Stomach smooth muscle (tissue), 2 donors: ENCODE measurements around the gene STX18.

Experiments used
- H3K27ac ChIP-seq: one replicate; pipeline ENCODE4 v1.7.0; 2013; ENCODE audit warnings: mild to moderate bottlenecking, low read length, inconsistent platforms
- H3K27me3 ChIP-seq, 2 donors: one replicate each; pipeline ENCODE4 v1.7.0; 2013; ENCODE audit warnings: low read length in 2 of 2; ENCODE audit not compliant: insufficient read depth in 2 of 2, control insufficient read depth in 1 of 2
- H3K36me3 ChIP-seq, 2 donors: one replicate each; pipeline ENCODE4 v1.7.0; 2013; ENCODE audit warnings: low read length in 2 of 2; ENCODE audit not compliant: control insufficient read depth in 2 of 2, insufficient read depth in 2 of 2
- H3K4me1 ChIP-seq: one replicate; pipeline ENCODE4 v1.7.0; 2013; ENCODE audit warnings: low read length; ENCODE audit not compliant: control insufficient read depth, insufficient read depth
- H3K4me3 ChIP-seq, 2 donors: one replicate each; pipeline ENCODE4 v1.7.0; 2013; ENCODE audit warnings: low read length in 2 of 2
- H3K9ac ChIP-seq, 2 donors: one replicate each; pipeline ENCODE4 v1.7.0; 2013; ENCODE audit warnings: low read length in 2 of 2, mild to moderate bottlenecking in 1 of 2
- H3K9me3 ChIP-seq, 2 donors: one replicate each; pipeline ENCODE4 v1.7.0; 2013; ENCODE audit warnings: low read length in 2 of 2; ENCODE audit not compliant: control insufficient read depth in 2 of 2
- donor health status: healthy.
- donor health status: Pancreatic carcinoma.

STX18 gene

DNA sequence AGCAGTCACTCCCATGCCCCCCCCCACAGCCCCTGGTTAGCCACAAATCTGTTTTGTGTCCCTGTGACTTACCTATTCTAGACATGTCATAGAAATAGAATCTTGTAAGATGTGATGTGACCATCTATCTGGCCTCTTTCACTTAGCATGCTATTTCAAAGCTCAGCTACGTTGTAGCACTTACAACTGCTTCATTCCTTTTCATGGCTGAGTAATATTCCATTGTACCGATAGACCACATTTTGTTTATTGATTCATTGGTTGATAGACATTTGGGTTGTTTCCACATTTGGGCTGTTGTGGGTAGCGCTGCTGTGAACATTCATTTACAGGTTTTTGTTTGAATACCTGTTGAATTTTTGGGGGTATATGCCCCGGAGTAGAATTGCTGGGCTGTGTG lies 143.4 kb downstream of the STX18 start:
- no peaks in the 10 kb centered on the region for H3K36me3 ChIP-seq
- H3K9me3 ChIP-seq = peaks cover 0 to 3% of the 10 kb centered on the region in 2 donors
- no peak overlapping the region for H3K9ac ChIP-seq
- peaks cover 21 to 26% of the 10 kb centered on the region in 2 donors for H3K27me3 ChIP-seq
- H3K27ac ChIP-seq = no peak overlapping the region
- no peaks in the 10 kb centered on the region for H3K4me1 ChIP-seq
- H3K4me3 ChIP-seq = no peak overlapping the region

DNA sequence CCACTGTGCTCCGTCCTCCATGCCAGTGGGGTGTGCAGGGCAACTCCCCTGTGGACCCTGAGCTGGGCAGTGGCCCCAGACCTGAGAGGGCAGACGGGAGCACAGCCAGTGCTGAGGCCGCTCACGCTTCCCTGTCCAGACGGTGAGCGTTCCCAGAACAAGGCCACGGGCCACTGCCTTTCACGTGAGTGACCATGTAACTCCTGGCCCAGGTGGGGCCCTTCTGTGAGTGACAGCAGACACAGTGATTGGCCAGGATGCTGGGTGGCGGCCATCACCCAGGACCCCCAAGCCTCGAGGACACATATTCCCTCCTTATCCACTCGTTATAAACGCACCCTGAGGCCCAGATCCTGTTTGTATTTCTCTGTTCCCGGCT lies 144.4 kb downstream of the STX18 start:
- Histone ChIP-seq H3K27ac (no peak overlapping the region), H3K9ac (no peak overlapping the region), H3K27me3 (peaks cover 25 to 33% of the 10 kb centered on the region in 2 donors), H3K36me3 (no peaks in the 10 kb centered on the region), H3K4me1 (no peaks in the 10 kb centered on the region), H3K9me3 (peaks cover 0 to 3% of the 10 kb centered on the region in 2 donors), H3K4me3 (no peak overlapping the region)

DNA sequence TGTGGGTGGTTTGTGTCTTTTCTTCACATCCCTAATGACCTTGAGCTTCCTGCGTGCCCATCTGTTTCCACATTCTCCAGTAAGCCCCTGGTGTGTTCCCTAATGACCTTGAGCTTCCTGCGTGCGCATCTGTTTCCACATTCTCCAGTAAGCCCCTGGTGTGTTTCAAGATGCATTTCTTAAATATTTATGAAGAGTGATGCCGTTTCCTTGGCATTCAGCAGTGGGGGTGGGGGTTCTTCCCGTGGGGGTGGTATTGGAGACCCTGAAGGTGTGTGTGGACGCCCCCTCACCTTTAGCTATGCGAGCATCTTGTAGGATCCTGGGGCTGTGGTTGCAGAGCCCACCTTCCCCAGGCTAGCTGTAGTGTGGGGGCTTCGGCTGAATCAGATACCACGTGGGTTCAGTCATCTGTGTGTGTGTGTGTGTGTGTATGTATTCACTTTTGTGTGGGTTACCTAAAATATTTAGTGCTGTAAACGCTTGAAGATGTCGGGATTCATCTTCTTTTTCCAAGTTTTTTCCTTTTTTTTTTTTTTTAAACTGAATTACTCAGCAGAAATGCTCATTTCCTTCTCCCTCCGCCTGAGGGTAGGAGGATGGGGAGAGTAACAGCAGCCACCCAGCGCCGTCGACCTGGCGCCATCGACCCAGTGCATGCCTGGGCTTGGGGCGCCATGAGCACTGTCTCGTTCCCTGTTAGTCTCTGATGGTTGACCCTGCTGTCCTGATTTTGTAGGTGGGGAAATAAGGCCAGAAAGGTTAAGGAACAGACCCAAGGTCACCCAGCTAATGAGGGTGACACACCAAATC lies 145.0 kb downstream of the STX18 start:
- Histone ChIP-seq H3K4me1 (no peaks in the 10 kb centered on the region), H3K4me3 (no peak overlapping the region), H3K9ac (no peak overlapping the region), H3K27ac (no peak overlapping the region), H3K9me3 (peaks cover 0 to 3% of the 10 kb centered on the region in 2 donors), H3K27me3 (peaks cover 25 to 38% of the 10 kb centered on the region in 2 donors), H3K36me3 (no peaks in the 10 kb centered on the region)

DNA sequence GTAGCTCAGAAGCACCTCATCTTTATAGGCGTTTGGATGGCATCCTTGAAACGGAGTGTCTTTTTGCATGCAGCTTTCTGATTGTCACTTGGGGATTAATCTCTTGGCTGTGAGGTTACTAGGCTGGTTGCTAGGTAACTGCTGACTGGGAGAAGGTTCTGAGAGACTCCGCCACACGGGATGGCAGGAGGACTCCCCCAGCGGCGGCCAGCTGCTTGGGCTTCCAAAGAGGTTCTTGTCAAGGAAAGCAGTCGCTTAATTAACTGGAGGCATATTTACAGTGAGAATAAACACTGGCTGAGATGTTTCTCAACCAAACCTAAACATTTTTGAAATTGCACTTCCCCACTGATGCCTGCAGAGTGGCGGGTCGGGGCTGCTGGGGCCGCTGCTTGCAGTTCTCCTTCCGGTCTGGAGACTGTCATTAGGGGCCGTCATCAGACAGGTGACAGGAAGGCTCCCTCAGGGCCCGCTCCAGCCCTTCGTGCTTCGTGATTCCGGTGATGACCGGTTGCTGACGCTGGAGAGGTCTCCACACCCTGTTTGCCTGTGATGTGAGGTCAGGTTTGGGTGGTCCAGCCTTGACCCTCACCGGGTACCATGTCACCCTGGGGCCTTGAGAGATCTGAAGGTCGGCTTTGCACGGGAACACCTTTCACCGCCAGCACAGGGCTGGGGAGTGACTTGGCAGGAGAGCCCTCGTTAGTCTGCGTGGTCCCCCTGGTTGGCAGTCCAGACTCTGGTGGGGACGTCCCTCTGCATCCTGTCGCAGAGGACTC lies 145.8 kb downstream of the STX18 start:
- Histone ChIP-seq H3K9me3 (peaks cover 0 to 3% of the 10 kb centered on the region in 2 donors), H3K27me3 (peaks cover 25 to 39% of the 10 kb centered on the region in 2 donors), H3K27ac (no peak overlapping the region), H3K9ac (no peak overlapping the region), H3K36me3 (no peaks in the 10 kb centered on the region), H3K4me3 (no peak overlapping the region), H3K4me1 (no peaks in the 10 kb centered on the region)

DNA sequence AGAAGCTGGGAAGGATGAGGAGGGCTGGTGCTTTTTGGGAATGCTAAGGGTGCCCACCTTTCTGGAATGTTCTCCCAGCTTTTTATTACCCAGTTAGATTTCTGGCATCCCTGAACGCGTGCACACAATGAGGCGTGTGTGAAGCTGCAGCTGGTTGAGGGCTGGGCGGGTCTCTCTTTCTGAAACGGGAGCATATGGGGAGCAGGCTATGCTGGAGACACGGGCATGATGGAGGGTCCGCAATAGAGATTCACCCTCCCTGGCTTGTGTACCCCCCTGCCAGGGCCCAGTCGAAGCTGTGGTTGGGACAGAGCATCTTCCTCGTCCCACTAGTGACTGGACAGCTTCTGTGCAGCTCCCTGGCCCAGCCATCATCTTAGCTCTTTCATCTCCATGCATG lies 146.5 kb downstream of the STX18 start:
- Histone ChIP-seq H3K4me1 (no peaks in the 10 kb centered on the region), H3K36me3 (no peaks in the 10 kb centered on the region), H3K9ac (no peak overlapping the region), H3K9me3 (peaks cover 0 to 3% of the 10 kb centered on the region in 2 donors), H3K4me3 (no peak overlapping the region), H3K27ac (no peak overlapping the region), H3K27me3 (peaks cover 25 to 39% of the 10 kb centered on the region in 2 donors)

DNA sequence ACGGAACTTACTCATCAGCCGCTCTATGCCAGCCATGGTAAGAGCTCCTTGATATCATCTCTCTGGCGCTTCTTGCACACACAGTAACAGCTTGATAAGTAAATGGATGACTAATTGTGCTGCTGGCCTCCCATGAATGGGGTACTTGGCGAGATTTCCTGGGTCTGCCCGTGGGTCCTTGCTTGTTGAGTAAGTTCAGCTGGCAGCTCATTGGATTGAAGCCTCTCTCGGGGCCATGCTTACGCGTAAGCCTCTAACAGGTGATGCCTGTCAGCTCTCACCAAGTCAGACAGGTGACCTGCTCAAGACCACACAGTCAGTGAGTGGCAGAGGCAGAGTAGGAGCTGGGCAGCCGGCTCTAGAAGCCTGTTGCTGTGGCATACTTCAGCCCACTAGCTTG lies 147.2 kb downstream of the STX18 start:
- Histone ChIP-seq H3K4me1 (no peaks in the 10 kb centered on the region), H3K36me3 (no peaks in the 10 kb centered on the region), H3K9ac (no peak overlapping the region), H3K27me3 (peaks cover 30 to 43% of the 10 kb centered on the region in 2 donors), H3K27ac (no peak overlapping the region), H3K4me3 (no peak overlapping the region), H3K9me3 (no peaks in the 10 kb centered on the region)

DNA sequence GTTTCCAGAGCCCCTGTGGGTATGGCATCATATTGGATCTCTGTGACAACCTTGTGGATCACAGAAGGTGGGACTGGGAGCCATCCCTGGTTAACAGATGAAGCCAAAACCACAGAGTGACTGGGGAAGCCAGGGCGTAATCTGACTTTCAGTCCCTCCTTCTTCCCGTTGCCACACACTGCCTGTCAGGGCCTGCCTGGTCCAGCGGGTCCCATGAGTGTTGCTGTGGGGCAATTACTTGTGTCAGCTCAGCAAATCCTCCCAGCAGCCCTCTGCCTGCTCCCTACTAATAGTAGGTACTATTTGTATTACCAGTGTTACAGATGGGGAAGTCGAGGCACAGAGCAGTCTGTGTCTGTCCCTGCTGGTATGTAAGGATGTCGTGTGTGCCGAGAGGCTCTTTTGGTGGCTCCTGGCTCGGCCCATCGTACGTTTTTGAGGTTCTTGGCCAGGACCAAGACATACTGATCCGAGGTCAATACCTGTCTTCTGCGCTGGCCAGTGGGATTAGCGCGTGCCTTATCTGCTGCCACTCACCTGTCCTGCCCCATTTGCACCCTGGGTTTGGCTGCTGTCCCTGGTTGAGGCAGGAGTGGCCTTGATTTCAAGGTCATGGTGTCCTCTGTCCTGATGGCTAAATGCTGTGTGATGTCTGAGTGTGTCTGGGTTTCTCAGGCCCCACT lies 149.2 kb downstream of the STX18 start:
- no peaks in the 10 kb centered on the region for H3K9me3 ChIP-seq
- H3K27me3 ChIP-seq = peaks cover 36 to 54% of the 10 kb centered on the region in 2 donors
- H3K36me3 ChIP-seq = no peaks in the 10 kb centered on the region
- H3K27ac ChIP-seq = no peak overlapping the region
- H3K4me1 ChIP-seq = peaks cover 6% of the 10 kb centered on the region
- no peak overlapping the region for H3K9ac ChIP-seq
- no peak overlapping the region for H3K4me3 ChIP-seq

DNA sequence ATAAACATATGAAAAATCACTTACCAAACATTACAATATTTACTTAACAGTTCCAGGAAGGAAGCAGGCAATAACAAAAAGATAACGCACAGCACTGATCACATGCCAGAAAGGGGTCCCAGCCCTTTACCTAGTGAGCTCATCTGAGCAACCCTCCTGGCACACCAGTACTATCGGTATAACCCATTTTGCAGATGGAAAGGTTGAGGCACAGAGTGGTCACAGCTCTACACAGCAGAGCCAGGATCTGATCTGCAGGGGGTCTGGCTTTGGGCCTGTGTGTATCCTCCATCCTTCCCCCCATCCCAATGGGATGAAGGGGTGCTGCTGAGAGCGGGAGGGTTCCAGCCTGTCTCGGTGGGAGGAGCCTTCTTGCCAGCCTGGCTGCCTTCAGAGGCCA lies 150.0 kb downstream of the STX18 start:
- H3K27me3 ChIP-seq = peaks cover 42 to 50% of the 10 kb centered on the region in 2 donors
- no peaks in the 10 kb centered on the region for H3K9me3 ChIP-seq
- H3K4me1 ChIP-seq = peaks cover 12% of the 10 kb centered on the region
- H3K27ac ChIP-seq = no peak overlapping the region
- H3K4me3 ChIP-seq = no peak overlapping the region
- no peaks in the 10 kb centered on the region for H3K36me3 ChIP-seq
- H3K9ac ChIP-seq = no peak overlapping the region

DNA sequence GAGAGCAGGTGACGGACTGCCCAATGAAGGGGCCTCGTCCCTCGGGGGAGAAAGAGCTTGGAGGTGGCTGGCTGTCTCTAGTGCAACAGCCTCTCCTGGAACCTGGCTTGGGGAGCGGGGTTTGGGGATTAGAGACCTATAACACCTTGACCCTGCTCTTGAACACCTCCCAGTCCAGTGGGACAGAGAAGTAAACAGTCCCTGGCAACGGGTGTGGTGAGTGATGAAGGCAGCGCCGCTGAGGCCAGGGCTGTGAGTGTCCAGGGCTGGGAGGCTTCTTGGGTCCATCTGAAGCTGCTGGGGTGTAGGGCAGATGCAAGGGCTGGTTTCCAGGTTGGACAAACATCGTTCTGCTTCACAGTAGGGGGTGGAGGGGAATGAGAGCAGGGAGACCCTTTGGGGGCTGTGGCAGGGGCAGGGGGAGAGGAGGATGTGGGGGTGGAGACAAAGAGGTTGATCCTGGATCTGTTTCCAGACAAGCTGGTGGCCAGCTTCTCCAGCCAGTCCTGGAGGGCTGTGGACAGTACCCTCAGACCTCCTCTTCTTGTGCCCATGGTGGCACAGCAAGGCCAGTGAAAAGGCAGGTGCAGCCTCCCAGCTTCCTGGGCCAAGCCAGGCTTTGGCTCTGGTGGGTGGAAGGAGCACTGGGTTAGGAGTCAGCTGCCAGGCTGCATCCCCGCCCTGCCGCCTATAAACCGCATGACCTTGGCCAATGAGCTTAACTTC lies 151.2 kb downstream of the STX18 start:
- no peak overlapping the region for H3K9ac ChIP-seq
- H3K27me3 ChIP-seq = peaks cover 49 to 50% of the 10 kb centered on the region in 2 donors
- no peak overlapping the region for H3K4me3 ChIP-seq
- peaks cover 19% of the 10 kb centered on the region for H3K4me1 ChIP-seq
- no peaks in the 10 kb centered on the region for H3K36me3 ChIP-seq
- no peak overlapping the region for H3K27ac ChIP-seq
- H3K9me3 ChIP-seq = no peaks in the 10 kb centered on the region

DNA sequence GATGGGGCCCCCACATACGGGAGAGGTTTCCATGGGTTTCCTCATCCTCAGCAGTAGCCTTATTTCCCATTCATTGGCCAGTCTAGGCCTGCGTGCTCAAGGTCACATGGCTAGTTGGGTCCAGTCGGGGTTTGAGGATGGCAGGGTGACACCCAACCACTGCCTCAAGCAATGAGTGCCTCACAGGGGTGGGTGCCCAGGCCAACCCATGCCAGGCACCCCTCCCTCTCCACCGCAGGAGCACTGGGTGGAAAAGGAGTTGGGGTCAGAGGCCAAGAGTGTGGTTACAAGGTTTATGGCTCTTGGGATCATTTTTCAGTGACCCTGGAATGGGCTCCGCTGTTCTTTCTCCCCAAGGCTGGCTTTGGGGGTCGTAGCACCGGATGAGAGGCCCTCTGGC lies 151.8 kb downstream of the STX18 start:
- Histone ChIP-seq H3K9ac (no peak overlapping the region), H3K4me3 (no peak overlapping the region), H3K36me3 (no peaks in the 10 kb centered on the region), H3K4me1 (peaks cover 19% of the 10 kb centered on the region), H3K27me3 (peaks cover 50 to 52% of the 10 kb centered on the region in 2 donors), H3K27ac (no peak overlapping the region), H3K9me3 (no peaks in the 10 kb centered on the region)
